Tibial nerve (tissue), 4 donors: ENCODE results near the gene RRN3.
"Not testable (repeated sequence)": the region's sequence is repeated elsewhere in the genome, so short reads cannot be mapped to it uniquely, and the experiment has no call there.

Source experiments
- EP300 ChIP-seq, 2 donors: sonication (generic); formaldehyde crosslinking; IDR thresholded peaks; one replicate each; pipeline ENCODE4 v1.6.1; 2017; ENCODE audit warnings: antibody characterized with exemption in 2 of 2, mild to moderate bottlenecking in 1 of 2
- TF ChIP-seq, protein P1 (sequence below), 5 experiments: fragments of 200-600 bp in 3 of 5; fragments of 450-650 bp in 2 of 5; sonication (generic) in 3 of 5; IDR thresholded peaks; one replicate each; pipeline ENCODE4 v1.5.1; 2016 to 2019; ENCODE audit warnings: antibody characterized with exemption in 5 of 5, mild to moderate bottlenecking in 3 of 5, moderate library complexity in 2 of 5

DNA sequence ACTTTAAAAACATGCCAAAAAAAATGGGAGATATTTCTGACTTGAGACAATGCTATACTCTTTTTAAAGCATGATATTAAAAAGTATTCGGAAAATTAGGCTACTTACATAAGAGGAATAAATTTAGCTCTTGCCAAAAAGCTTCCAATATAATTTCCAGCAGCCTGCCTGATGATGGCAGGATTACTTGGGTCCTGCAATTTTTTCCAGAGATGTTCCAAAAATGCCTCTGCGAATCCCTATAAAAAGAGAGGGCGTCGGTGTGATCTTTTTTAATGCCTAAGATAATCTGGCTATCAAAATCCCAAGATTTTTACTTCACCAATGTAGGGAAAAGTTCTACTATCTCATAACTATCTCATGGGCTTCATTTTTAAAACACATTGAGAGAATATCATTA, 23.1 kb downstream of the RRN3 start:
- not testable (repeated sequence) for TF ChIP-seq EP300 (IDR thresholded peaks at IDR 0.05)
- TF ChIP-seq, protein P1, sequence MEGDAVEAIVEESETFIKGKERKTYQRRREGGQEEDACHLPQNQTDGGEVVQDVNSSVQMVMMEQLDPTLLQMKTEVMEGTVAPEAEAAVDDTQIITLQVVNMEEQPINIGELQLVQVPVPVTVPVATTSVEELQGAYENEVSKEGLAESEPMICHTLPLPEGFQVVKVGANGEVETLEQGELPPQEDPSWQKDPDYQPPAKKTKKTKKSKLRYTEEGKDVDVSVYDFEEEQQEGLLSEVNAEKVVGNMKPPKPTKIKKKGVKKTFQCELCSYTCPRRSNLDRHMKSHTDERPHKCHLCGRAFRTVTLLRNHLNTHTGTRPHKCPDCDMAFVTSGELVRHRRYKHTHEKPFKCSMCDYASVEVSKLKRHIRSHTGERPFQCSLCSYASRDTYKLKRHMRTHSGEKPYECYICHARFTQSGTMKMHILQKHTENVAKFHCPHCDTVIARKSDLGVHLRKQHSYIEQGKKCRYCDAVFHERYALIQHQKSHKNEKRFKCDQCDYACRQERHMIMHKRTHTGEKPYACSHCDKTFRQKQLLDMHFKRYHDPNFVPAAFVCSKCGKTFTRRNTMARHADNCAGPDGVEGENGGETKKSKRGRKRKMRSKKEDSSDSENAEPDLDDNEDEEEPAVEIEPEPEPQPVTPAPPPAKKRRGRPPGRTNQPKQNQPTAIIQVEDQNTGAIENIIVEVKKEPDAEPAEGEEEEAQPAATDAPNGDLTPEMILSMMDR (IDR thresholded peaks at IDR 0.05) = not testable (repeated sequence)
